ENCODE measurements around the gene POLR2E.

Gene POLR2E

DNA sequence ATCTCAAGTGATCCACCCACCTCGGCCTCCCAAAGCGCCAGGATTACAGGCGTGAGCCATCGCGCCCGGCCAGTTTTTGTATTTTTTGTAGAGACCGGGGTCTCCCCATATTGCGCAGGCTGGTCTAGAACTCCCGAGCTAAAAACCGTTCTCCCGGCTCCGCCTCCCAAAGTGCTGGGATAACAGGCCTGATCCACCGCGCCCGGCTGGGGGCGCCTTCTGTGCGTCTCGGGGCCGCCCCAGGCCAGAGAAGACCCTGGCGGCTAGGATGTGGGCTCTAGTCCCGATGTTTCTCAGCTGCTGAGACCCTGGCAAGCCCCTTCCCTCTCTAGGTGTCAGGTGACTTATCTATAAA lies 24.6 kb downstream of the POLR2E start:
- Mint-ChIP-seq H3K4me1 (peaks cover 52% of the 10 kb centered on the region), H3K27me3 (no peaks in the 10 kb centered on the region), H3K27ac (no peak overlapping the region), H3K36me3 (peaks cover 6% of the 10 kb centered on the region), H3K4me3 (peak overlapping the region; percentile 39), H3K9me3 (no peaks in the 10 kb centered on the region)

DNA sequence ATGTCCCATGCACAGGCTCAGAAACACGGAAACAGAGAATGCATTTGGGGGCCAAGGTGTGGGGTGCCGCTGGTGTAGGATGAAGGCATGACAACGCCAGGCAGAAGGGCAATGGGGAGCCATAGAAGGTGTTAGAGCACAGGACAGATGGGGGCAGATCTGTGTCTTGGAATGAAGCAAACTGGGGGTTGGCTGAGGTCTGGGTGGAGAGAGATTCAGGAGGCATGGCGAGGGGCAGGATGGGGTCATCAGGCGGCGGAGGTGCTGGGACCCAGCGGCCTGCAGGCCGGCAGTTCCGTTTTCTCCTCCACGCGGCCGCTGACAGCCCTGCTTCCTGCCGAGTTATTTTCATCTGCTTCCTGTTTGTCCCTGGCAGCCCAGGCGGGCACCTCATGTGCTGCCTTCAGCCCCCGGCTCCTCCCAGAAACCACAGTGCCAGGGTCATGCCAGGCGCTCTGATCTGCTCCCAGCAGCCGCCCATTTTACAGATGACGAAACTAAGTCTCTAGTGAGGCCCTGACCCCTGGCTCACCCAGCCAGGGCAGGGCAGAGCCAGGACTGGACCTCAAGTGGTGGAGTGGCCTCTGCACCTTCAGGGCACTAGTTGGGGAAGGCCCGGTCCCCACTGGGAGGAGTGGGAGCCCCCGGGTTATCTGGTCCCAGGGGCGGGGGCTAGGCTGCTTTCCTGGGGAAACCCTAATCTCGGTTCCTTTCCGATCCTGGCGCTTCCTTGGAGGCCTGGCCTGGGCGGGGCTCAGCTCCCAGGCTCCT lies 26.0 kb downstream of the POLR2E start:
- Mint-ChIP-seq H3K36me3 (peaks cover 5% of the 10 kb centered on the region), H3K4me3 (peak overlapping the region; percentile 82), H3K9me3 (no peaks in the 10 kb centered on the region), H3K27me3 (no peaks in the 10 kb centered on the region), H3K27ac (peak overlapping the region; percentile 96), H3K4me1 (peaks cover 60% of the 10 kb centered on the region)

DNA sequence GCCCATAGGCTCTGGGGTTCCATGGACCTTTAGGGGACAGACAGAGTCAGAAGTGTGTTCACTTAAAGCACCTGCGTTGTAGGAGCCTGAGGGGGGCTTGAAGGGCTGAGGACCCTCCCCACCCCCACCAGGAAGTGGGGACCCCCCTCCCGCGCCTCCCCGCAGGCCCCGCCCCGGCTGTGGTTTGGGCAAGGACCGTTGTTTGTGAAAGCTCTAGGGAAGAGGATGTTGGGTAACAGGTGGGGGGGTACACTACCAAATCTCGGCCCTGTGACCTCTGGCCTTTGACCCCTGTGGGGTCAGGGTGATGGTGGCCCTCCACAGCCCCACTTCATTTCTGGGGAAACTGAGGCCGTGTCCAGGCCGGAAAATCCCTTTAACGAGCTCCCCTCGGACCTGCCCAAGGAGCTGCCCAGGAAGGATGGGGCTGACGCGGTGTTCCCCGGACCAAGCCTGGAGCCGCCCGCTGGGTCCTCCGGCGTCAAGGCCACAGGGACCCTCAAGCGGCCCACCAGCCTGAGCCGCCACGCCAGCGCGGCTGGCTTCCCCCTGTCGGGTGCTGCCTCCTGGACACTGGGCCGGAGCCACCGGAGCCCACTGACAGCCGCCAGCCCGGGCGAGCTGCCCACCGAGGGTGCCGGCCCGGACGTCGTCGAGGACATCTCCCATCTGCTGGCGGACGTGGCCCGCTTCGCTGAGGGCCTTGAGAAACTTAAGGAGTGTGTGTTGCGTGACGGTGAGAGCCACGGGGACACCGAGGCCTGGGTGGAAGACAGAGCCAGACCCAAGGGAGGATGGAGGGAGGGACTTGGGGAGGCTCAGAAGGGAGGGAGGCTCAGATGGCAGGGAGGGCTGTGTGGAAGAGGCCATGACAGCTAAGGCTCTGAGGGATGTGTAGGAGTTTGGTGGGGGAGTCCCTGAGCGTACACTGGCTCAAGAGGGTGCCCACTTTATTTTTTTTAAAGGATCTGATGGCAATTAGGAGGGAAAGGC lies 26.9 kb downstream of the POLR2E start:
- peak overlapping the region; percentile 96 for H3K27ac Mint-ChIP-seq
- H3K27me3 Mint-ChIP-seq, result no peaks in the 10 kb centered on the region
- H3K9me3 Mint-ChIP-seq, result no peaks in the 10 kb centered on the region
- H3K4me3 Mint-ChIP-seq, result peak overlapping the region; percentile 82
- peaks cover 5% of the 10 kb centered on the region for H3K36me3 Mint-ChIP-seq
- peaks cover 58% of the 10 kb centered on the region for H3K4me1 Mint-ChIP-seq

DNA sequence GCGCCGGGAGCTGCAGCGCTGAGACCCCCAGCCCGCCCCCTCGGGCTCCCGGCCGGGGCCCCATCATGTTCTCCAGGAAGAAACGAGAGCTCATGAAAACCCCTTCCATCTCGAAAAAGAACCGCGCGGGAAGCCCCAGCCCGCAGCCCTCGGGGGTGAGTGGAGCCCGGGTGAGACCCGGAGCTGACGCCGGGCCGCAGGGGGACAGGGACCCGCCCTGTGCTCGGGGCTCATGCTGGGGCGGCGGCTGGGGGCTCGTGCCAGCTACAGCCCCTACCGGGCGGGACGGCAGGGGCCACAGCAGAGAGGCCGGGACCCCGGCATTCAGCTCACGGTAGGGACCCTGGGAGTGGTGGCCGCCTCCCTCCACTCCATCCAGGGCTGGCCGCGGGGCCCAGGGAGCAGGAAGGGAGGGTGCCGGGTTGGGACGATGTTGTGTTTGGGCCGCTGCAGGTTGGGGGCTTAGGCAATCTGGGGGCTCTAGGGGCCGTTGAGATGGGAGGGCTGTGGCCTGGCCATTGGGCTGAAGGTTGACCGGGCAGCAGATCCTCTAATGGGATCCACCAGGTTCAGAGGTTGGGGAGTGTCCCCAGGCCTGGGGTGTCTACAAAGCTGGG lies 27.7 kb downstream of the POLR2E start:
- peaks cover 49% of the 10 kb centered on the region for H3K4me1 Mint-ChIP-seq
- H3K36me3 Mint-ChIP-seq, result peaks cover 5% of the 10 kb centered on the region
- peak overlapping the region; percentile 82 for H3K4me3 Mint-ChIP-seq

DNA sequence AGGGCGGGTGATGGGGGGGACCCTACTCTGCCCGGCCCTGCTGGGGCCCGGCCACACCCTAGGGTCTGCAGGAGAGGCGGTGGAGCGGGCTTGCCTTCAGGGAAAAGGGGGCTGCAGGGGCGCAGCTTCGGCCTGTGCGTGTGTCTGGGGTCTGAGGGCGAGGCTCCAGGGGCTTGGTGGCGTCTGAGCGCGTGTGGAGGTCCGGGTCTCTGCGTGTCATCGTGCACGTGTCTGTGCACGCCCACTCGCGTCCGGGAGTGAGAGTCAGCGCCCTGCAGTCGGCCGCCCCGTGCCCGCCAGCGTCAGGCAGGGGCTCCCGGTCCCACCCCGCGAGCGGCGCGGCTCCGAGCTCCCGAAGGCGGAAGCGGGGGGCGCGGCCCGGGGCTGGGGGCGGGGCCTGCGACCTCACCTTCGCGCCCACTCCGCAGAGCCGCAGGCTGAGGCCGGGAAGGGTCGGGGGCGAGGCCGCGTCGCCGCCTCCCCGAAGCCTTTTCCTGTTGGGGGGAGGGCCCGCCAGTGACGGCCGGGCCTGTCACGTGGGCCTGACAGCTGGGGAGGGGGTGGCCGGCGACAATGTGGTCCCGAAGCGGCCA lies 28.3 kb downstream of the POLR2E start, which contains the start of gene ARHGAP45:
TSS of gene ARHGAP45 (plus strand) at position 420 of the 593 bp plus-strand sequence. CDS start 239 bp downstream, outside the sequence.
- Mint-ChIP-seq H3K27me3 (no peaks in the 10 kb centered on the region), H3K36me3 (peaks cover 3% of the 10 kb centered on the region), H3K4me1 (peaks cover 43% of the 10 kb centered on the region), H3K4me3 (peak within 1 kb of the TSS; percentile 82), H3K27ac (peak within 1 kb of the TSS; percentile 70), H3K9me3 (no peaks in the 10 kb centered on the region)

More for the DNA sequence above, 27.7 kb downstream of the POLR2E start:
- H3K27me3 Mint-ChIP-seq, result no peaks in the 10 kb centered on the region
- peak overlapping the region; percentile 70 for H3K27ac Mint-ChIP-seq
- no peaks in the 10 kb centered on the region for H3K9me3 Mint-ChIP-seq

DNA sequence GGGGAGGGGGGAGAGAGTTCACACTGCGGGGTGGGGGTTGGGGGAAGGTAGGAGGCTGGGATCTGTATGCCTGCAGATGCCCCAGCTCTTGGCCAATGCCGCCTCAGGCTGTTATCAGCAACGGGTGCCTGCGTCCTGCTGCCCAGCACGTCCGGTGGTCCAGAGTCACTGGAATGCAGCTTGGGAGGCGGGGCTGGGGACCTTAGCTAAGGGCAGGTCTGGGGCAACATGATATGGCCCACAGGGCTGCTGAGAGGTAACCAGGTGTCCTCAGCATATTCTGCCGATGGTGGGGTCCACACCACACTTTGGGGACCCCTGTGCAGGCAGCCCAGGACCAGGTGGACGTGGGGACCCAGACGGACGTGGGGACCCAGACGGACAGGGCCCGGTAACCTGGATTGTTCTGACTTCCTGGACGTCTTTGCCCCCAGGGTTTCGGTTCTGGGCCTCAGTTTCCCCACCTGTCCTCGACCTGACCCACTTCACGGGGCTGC lies 28.9 kb downstream of the POLR2E start:
- peak overlapping the region; percentile 60 for H3K4me3 Mint-ChIP-seq
- peaks cover 3% of the 10 kb centered on the region for H3K36me3 Mint-ChIP-seq
- H3K9me3 Mint-ChIP-seq, result no peaks in the 10 kb centered on the region
- H3K27ac Mint-ChIP-seq, result no peak overlapping the region
- H3K4me1 Mint-ChIP-seq, result peaks cover 39% of the 10 kb centered on the region
- H3K27me3 Mint-ChIP-seq, result no peaks in the 10 kb centered on the region

DNA sequence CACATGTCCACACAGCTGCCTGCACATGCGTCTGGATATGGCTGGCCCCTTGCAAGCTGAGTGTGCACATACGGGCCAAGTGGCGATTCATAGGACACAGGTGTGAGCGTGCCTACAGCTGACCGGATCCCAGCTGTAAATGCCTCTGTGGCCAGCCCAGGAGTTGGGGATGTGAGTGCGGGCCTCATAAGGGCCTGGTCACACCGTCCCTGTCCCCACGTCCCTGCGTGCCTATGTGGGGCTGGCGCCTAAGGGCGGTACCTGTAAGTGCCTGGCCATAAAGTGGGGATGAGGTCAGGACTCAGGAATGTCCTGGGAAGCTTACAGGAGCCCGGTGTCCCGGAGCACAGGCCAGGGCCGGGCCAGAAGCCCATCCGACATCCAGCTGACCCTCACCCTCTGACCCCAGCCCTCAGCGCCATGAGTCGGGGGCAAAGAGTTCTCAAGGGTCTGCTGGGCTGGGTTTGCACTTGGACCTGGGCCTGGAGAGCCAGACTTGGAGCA lies 29.5 kb downstream of the POLR2E start:
- no peaks in the 10 kb centered on the region for H3K27me3 Mint-ChIP-seq
- H3K4me1 Mint-ChIP-seq, result peaks cover 39% of the 10 kb centered on the region
- peaks cover 3% of the 10 kb centered on the region for H3K36me3 Mint-ChIP-seq
- peak overlapping the region; percentile 30 for H3K4me3 Mint-ChIP-seq
- H3K27ac Mint-ChIP-seq, result no peak overlapping the region
- H3K9me3 Mint-ChIP-seq, result no peaks in the 10 kb centered on the region

DNA sequence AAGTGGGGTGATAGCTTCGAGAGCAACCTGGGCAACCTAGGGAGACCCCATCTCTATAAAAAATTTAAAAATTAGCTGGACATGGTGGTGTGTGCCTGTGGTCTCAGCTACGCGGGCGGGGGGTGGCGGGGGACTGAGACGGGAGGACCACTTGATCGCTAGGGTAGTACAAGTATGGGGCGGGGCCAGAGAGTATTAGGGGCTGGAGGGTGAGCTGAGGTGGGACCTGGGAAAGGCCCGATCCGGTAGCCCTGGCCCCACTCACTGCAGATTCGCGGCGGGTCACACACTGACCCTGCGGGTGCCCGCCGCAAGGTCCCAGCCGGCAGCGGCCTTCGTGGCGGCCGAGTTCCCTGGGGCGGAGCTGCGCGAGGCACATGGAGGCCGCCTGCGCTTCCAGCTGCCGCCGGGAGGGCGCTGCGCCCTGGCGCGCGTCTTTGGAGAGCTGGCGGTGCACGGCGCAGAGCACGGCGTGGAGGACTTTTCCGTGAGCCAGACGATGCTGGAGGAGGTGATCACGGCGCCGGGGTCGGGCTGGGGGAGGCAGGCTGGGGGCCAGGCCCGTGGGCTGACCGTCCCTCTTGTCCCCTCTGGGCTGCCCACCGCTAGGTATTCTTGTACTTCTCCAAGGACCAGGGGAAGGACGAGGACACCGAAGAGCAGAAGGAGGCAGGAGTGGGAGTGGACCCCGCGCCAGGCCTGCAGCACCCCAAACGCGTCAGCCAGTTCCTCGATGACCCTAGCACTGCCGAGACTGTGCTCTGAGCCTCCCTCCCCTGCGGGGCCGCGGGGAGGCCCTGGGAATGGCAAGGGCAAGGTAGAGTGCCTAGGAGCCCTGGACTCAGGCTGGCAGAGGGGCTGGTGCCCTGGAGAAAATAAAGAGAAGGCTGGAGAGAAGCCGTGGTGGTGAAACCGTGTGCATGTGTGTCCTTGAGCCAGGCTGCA lies 30.2 kb downstream of the POLR2E start:
- Mint-ChIP-seq H3K4me3 (peak overlapping the region; percentile 36), H3K27ac (no peak overlapping the region), H3K4me1 (peaks cover 36% of the 10 kb centered on the region), H3K27me3 (no peaks in the 10 kb centered on the region), H3K36me3 (peaks cover 3% of the 10 kb centered on the region), H3K9me3 (no peaks in the 10 kb centered on the region)

DNA sequence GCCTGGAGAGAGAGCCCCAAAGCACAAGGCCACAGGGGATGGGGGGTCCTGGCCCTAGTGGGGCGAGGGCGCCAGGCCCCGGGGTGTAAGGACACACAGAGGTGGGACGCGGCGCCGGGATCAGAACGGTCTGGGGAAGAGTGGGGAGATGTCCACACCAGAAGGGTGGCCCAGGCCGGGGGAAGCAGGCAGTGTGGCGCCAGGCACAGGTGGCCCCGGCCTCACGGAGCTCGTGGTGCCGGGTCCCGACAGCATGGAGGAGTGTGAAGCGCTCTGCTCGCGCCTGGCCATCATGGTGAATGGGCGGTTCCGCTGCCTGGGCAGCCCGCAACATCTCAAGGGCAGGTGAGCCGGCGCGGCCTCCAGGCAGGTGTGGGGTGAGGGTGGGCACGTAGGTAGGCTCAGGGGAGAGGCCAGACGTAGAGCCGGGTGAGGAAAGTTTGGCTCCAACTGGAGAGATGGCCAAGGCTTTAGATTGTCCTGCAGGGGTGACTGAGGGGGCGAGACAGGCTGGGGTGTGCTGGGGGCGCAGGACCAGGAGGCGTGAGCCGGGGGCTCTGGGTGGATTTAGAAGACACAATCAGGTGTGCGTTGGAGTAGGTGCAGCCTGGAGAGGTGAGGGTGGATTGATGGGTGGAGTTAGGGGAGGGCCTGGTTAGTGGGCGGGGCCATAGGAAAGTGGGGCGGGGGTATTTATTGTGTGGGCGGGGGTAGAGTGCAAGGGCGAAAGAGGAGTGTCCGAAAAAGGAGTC lies 31.1 kb downstream of the POLR2E start:
- Mint-ChIP-seq H3K36me3 (peaks cover 3% of the 10 kb centered on the region), H3K4me3 (no peak overlapping the region), H3K4me1 (peaks cover 29% of the 10 kb centered on the region), H3K9me3 (no peaks in the 10 kb centered on the region), H3K27me3 (no peaks in the 10 kb centered on the region), H3K27ac (no peak overlapping the region)

DNA sequence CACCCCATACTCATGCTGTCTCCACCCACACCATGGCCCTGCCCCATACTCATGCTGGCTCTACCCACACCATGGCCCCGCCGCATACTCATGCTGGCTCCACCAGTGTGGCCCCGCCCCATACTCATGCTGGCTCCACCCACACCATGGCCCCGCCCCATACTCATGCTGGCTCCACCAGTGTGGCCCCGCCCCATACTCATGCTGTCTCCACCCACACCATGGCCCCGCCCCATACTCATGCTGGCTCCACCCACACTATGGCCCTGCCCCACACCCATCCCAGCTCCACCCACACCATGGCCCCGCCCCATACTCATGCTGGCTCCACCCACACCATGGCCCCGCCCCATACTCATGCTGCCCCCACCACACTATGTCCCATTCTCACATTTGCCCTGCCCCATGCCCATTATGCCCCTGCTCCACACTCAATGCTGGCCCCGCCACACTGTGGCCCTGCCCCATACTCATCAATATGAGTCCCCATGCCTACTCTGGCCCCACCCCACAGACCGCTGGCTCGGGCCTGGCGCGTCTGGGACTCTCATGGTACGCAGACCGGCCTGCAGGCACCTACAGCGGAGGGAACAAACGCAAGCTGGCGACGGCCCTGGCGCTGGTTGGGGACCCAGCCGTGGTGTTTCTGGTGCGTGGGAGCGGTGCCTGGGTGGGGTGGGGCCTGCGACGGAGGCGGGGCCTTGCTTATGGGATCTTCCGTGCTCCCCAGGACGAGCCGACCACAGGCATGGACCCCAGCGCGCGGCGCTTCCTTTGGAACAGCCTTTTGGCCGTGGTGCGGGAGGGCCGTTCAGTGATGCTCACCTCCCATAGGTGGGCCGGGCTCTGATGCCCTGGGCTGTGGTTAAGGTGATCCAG lies 31.9 kb downstream of the POLR2E start:
- Mint-ChIP-seq H3K4me3 (no peak overlapping the region), H3K4me1 (peaks cover 25% of the 10 kb centered on the region)

DNA sequence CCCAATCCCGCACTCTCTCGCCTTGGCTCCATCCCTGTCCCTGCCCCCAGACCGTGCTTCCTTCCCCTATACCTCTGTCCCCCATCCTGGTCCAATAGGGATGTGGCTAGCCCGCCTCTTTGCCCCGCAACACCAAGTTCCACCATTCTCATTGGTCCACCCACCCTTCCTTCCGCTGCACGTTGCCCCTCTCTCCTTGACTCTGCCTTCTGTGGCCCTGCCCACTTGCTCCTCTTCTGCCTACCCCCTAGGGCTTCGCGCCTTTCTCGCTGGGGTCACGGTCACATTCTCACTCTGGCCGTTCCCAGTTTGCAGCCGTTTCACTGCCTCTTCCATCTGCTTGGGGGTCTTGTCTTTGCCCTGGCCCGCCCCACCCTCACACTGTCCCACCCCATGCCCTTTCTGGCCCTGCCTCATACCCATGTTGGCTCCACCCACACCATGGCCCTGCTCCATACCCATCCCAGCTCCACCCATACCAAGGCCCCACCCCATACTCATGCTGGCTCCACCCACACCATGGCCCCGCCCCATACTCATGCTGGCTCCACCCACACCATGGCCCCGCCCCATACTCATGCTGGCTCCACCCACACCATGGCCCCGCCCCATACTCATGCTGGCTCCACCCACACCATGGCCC lies 32.7 kb downstream of the POLR2E start:
- H3K9me3 Mint-ChIP-seq, result no peaks in the 10 kb centered on the region
- peaks cover 33% of the 10 kb centered on the region for H3K4me1 Mint-ChIP-seq
- no peak overlapping the region for H3K27ac Mint-ChIP-seq
- H3K27me3 Mint-ChIP-seq, result no peaks in the 10 kb centered on the region
- peaks cover under 1% of the 10 kb centered on the region for H3K36me3 Mint-ChIP-seq
- no peak overlapping the region for H3K4me3 Mint-ChIP-seq

More for the DNA sequence above, 31.9 kb downstream of the POLR2E start:
- Mint-ChIP-seq H3K27ac (no peak overlapping the region), H3K27me3 (no peaks in the 10 kb centered on the region), H3K9me3 (no peaks in the 10 kb centered on the region), H3K36me3 (no peaks in the 10 kb centered on the region)

DNA sequence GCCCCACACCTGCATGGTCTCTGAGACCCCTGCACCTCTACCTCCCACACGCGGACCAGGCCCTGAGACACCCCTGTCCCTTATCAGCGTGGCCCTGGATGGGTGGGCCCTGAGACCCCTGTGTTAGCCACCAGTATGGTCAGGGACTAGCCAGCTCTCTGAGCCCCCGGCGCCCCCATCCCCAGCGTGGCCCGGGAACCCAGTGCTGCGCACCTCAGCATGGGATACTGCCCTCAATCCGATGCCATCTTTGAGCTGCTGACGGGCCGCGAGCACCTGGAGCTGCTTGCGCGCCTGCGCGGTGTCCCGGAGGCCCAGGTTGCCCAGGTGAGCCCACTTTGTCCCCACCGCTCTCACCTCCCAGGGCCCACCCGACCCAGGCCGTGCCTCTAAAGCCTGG lies 33.2 kb downstream of the POLR2E start:
- no peaks in the 10 kb centered on the region for H3K9me3 Mint-ChIP-seq
- H3K4me1 Mint-ChIP-seq, result peaks cover 38% of the 10 kb centered on the region
- H3K4me3 Mint-ChIP-seq, result no peak overlapping the region
- H3K36me3 Mint-ChIP-seq, result peaks cover 3% of the 10 kb centered on the region
- no peaks in the 10 kb centered on the region for H3K27me3 Mint-ChIP-seq
- H3K27ac Mint-ChIP-seq, result no peak overlapping the region
